Spleen (tissue), 11 donors: ENCODE data around the gene PCDHGB3. TPM values are rescaled to one million over a fixed set of nuclear protein-coding genes. Genes with fewer than 3 reads are reported as not detected.
"Not testable (repeated sequence)": the region's sequence is repeated elsewhere in the genome, so short reads cannot be mapped to it uniquely, and the experiment has no call there.

Source experiments
- DNase-seq: peaks from one replicate; pipeline ENCODE4 v3.0.0-alpha.2; 2020
- H3K27ac ChIP-seq, 8 donors: fragments of 200-600 bp; sonication (generic) in 7 of 8; 1 replicate in 4 of 8; 2 replicates in 4 of 8; pipeline versions ENCODE4 v1.5.0 to v1.8.0; 2016 to 2021; ENCODE audit warnings: inconsistent platforms in 4 of 8, mild to moderate bottlenecking in 4 of 8, moderate library complexity in 1 of 8
- H3K27me3 ChIP-seq, 7 donors: fragments of 200-600 bp; sonication (generic) in 6 of 7; replicated peaks in 1 of 7; 1 replicate in 4 of 7; 2 replicates in 3 of 7; pipeline versions ENCODE4 v1.5.0 to v1.8.0; 2016 to 2021; ENCODE audit warnings: inconsistent platforms in 3 of 7, mild to moderate bottlenecking in 1 of 7
- H3K36me3 ChIP-seq, 6 donors: fragments of 200-600 bp; sonication (generic) in 5 of 6; 1 replicate in 4 of 6; 2 replicates in 2 of 6; pipeline versions ENCODE4 v1.5.0 to v1.8.0; 2016 to 2021; ENCODE audit warnings: inconsistent platforms in 2 of 6
- H3K4me1 ChIP-seq, 6 donors: fragments of 200-600 bp; sonication (generic) in 5 of 6; 1 replicate in 3 of 6; 2 replicates in 3 of 6; pipeline versions ENCODE4 v1.5.0 to v1.8.0; 2016 to 2021; ENCODE audit warnings: inconsistent platforms in 3 of 6
- H3K4me3 ChIP-seq, 8 donors: fragments of 200-600 bp; sonication (generic) in 7 of 8; 1 replicate in 4 of 8; 2 replicates in 4 of 8; pipeline versions ENCODE4 v1.5.0 to v1.8.0; 2016 to 2021; ENCODE audit warnings: inconsistent platforms in 4 of 8, mild to moderate bottlenecking in 4 of 8, moderate library complexity in 2 of 8
- H3K9me3 ChIP-seq, 8 donors: fragments of 200-600 bp; sonication (generic) in 7 of 8; 1 replicate in 4 of 8; 2 replicates in 4 of 8; pipeline versions ENCODE4 v1.5.0 to v1.8.0; 2016 to 2021; ENCODE audit warnings: inconsistent platforms in 4 of 8
- POLR2A ChIP-seq, 3 donors: fragments of 450-650 bp; IDR thresholded peaks; one replicate each; pipeline ENCODE4 v1.5.1; 2017; ENCODE audit warnings: antibody characterized with exemption in 3 of 3, mild to moderate bottlenecking in 1 of 3
- POLR2AphosphoS5 ChIP-seq, 3 donors: sonication (generic); formaldehyde crosslinking; IDR thresholded peaks; one replicate each; pipeline ENCODE4 v1.5.1; 2017; ENCODE audit warnings: antibody characterized with exemption in 3 of 3
- WGBS, 5 donors: extraction: QIAGEN DNeasy Blood & Tissue Kit in 3 of 5; methylation state at CpG; one replicate each; pipeline versions ENCODE4 v1.1.5 to v1.1.7; 2013 to 2018; 5-methylcytosine and 5-hydroxymethylcytosine counted together
- intact Hi-C: fragments of 100-400 bp; cut with DNase I; formaldehyde crosslinking; loops from one replicate; pipeline ENCODE4 v1.15.0; 2023; ENCODE audit warnings: low total_unique reads
- polyA plus RNA-seq, 3 donors: library from polyadenylated mRNA; stranded (reverse); fragments of 200-250 nt; gene quantifications; one replicate each; pipeline ENCODE4 v1.2.1, GENCODE V29; 2013
- total RNA-seq, 7 donors: library from RNA; depleted of rRNA in 3 of 7; stranded (reverse); fragments of >200 nt in 3 of 7; fragmentation: NEBNext Ultra II Directional in 4 of 7; extraction: Animal tissue kit (Norgen Biotek cat#: 25700) in 4 of 7; gene quantifications; one replicate each; pipeline versions ENCODE4 v1.1.0 to v1.2.1, GENCODE V29; 2016 to 2021
- TF ChIP-seq, protein P1 (sequence below), 11 experiments: fragments of 200-600 bp in 7 of 11; fragments of 450-650 bp in 4 of 11; sonication (generic) in 4 of 11; IDR thresholded peaks in 8 of 11; conservative IDR thresholded peaks in 3 of 11; 1 replicate in 7 of 11; 2 replicates in 4 of 11; pipeline versions ENCODE4 v1.4.0 to v1.8.0; 2016 to 2021; ENCODE audit warnings: antibody characterized with exemption in 11 of 11, inconsistent platforms in 4 of 11, mild to moderate bottlenecking in 1 of 11
- donor health status: healthy with polysubstance abuse.
- donor health status: DM: no; HTN: no; CAD: no; lungs with moderate emphysema.
- donor health status: DM: no; HTN: no; CAD: no.
- donor health status: Bipolar disorder and iron deficiency.
- donor health status: healthy.
- donor health status: DM: no; HTN: no; CAD: no.
- donor health status: DM: yes; HTN: yes; CAD: no.

Gene PCDHGB3
- total and polyA plus RNA-seq, 10 donors: 0.06 to 5.0 (median 3.8) TPM

DNA sequence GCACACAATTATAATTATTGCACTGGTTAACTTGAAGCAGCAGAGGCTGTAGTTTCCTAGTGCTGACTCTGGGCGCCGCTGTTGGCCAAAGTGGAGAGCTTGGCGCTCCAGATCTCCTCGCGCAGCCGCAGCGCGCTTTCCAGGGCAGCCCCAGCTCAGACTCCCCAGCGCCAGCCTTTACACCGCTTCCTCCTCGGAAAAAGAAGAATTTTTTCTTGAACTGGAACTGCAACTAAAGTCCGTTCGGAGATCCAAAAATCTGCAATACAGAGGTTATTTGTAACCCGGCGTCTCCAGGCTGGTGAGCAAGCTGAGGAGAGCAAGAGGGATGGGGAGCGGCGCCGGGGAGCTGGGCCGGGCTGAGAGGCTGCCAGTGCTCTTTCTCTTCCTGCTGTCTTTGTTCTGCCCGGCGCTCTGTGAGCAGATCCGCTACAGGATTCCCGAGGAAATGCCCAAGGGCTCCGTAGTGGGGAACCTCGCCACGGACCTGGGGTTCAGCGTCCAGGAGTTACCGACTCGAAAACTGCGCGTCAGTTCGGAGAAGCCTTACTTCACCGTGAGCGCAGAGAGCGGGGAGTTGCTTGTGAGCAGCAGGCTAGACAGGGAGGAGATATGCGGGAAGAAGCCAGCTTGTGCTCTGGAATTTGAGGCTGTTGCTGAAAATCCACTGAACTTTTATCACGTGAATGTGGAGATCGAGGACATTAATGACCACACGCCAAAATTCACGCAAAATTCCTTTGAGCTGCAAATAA lies 17.7 kb downstream of the PCDHGB3 start, which contains the start of gene PCDHGB4:
PCDHGB4 (plus strand) TSS at position 142 of the 755 bp plus-strand sequence; CDS start at position 329, 187 bp downstream.
- DNase-seq, intact Hi-C loops, H3K4me1 ChIP-seq, H3K36me3 ChIP-seq, H3K27ac ChIP-seq: not testable (repeated sequence)
- 12 to 20% (median 16%) methylated on average over 19 to 21 of the region's 40 CpGs for WGBS, 5 donors
- Histone ChIP-seq H3K9me3 (peaks cover 0 to 97% (median 96%) of the 10 kb centered on the region in 8 donors), H3K4me3 (peak within 1 kb of the TSS in 2 of 8 donors; percentile 2 to 50), H3K27me3 (peaks cover 0 to 96% (median 16%) of the 10 kb centered on the region in 7 donors)
- TF ChIP-seq, protein P1, sequence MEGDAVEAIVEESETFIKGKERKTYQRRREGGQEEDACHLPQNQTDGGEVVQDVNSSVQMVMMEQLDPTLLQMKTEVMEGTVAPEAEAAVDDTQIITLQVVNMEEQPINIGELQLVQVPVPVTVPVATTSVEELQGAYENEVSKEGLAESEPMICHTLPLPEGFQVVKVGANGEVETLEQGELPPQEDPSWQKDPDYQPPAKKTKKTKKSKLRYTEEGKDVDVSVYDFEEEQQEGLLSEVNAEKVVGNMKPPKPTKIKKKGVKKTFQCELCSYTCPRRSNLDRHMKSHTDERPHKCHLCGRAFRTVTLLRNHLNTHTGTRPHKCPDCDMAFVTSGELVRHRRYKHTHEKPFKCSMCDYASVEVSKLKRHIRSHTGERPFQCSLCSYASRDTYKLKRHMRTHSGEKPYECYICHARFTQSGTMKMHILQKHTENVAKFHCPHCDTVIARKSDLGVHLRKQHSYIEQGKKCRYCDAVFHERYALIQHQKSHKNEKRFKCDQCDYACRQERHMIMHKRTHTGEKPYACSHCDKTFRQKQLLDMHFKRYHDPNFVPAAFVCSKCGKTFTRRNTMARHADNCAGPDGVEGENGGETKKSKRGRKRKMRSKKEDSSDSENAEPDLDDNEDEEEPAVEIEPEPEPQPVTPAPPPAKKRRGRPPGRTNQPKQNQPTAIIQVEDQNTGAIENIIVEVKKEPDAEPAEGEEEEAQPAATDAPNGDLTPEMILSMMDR (IDR thresholded peaks at IDR 0.05 in 8 of 11, conservative IDR thresholded peaks at IDR 0.05 in 3 of 11): peak in 4 of 11 experiments; percentile 19 to 33 (median 26)

DNA sequence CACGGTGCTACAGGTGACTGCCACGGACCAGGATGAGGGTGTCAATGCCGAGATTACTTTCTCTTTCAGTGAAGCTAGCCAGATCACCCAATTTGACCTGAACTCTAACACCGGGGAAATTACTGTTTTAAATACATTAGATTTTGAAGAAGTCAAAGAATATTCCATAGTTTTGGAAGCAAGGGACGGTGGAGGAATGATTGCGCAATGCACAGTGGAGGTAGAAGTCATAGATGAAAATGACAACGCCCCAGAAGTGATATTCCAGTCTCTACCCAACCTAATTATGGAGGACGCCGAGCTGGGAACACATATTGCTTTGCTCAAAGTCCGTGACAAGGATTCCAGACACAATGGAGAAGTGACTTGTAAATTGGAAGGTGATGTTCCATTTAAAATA lies 18.6 kb downstream of the PCDHGB3 start:
- H3K9me3 ChIP-seq: peaks cover 0 to 97% (median 96%) of the 10 kb centered on the region in 8 donors
- peaks cover 0 to 96% (median 8%) of the 10 kb centered on the region in 7 donors for H3K27me3 ChIP-seq
- no peak for DNase-seq
- no peak overlapping the region for H3K4me3 ChIP-seq
- no peak for TF ChIP-seq POLR2AphosphoS5 (IDR thresholded peaks at IDR 0.05)
- no peak for TF ChIP-seq POLR2A (IDR thresholded peaks at IDR 0.05)
- TF ChIP-seq, protein P1 (IDR thresholded peaks at IDR 0.05 in 8 of 11, conservative IDR thresholded peaks at IDR 0.05 in 3 of 11): no peak
- H3K36me3 ChIP-seq: peaks cover 0 to 10% (median 0%) of the 10 kb centered on the region in 6 donors
- H3K27ac ChIP-seq: no peak overlapping the region
- no peaks in the 10 kb centered on the region for H3K4me1 ChIP-seq
- 44 to 54% (median 48%) methylated on average over 10 of the region's 10 CpGs for WGBS, 5 donors
- intact Hi-C loops: no loop called here

DNA sequence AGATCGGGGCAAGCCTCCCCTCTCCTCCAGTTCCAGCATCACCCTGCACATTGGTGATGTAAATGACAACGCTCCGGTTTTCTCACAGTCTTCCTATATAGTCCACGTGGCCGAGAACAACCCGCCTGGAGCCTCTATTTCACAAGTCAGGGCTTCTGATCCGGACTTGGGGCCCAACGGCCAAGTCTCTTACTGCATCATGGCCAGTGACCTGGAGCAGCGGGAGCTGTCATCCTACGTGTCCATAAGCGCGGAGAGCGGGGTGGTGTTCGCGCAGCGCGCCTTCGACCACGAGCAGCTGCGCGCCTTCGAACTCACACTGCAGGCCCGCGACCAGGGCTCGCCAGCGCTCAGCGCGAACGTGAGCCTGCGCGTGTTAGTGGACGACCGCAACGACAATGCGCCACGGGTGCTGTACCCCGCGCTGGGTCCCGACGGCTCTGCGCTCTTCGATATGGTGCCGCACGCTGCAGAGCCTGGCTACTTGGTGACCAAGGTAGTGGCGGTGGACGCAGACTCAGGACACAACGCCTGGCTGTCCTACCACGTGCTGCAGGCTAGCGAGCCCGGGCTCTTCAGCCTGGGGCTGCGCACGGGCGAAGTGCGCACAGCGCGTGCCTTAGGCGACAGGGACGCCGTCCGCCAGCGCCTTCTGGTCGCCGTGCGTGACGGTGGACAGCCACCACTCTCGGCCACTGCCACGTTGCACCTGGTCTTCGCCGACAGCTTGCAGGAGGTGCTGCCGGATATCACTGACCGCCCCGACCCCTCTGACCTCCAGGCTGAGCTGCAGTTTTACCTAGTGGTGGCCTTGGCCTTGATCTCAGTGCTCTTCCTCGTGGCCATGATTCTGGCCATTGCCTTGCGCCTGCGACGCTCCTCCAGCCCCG lies 19.4 kb downstream of the PCDHGB3 start:
- peaks cover 0 to 96% (median 7%) of the 10 kb centered on the region in 7 donors for H3K27me3 ChIP-seq
- DNase-seq: no peak
- peak overlapping the region in 1 of 8 donors; percentile 9 for H3K4me3 ChIP-seq
- TF ChIP-seq POLR2A (IDR thresholded peaks at IDR 0.05) (no peak), POLR2AphosphoS5 (IDR thresholded peaks at IDR 0.05) (no peak)
- TF ChIP-seq, protein P1 (IDR thresholded peaks at IDR 0.05 in 8 of 11, conservative IDR thresholded peaks at IDR 0.05 in 3 of 11): no peak
- peaks cover 0 to 10% (median 0%) of the 10 kb centered on the region in 6 donors for H3K36me3 ChIP-seq
- 41 to 53% (median 47%) methylated on average over 51 to 77 of the region's 77 CpGs for WGBS, 5 donors
- no peak overlapping the region for H3K27ac ChIP-seq
- intact Hi-C loops: no loop called here
- H3K4me1 ChIP-seq: no peaks in the 10 kb centered on the region
- H3K9me3 ChIP-seq: peaks cover 0 to 97% (median 96%) of the 10 kb centered on the region in 8 donors
